Trophoblast cell (in vitro differentiated cells and primary cell): Measurements from ENCODE around the gene ATP9B.

Source experiments
- DNase-seq, 2 donors: peaks; one replicate each; pipeline ENCODE4 v3.0.0-alpha.2; 2016
- H2AFZ ChIP-seq: 2 replicates; pipeline ENCODE4 v1.6.1; 2013; ENCODE audit warnings: low read length, moderate library complexity, mild to moderate bottlenecking; ENCODE audit not compliant: insufficient read depth, poor library complexity
- H2AK5ac ChIP-seq: 2 replicates; pipeline ENCODE4 v1.6.1; 2013; ENCODE audit warnings: mild to moderate bottlenecking, low read length
- H2BK120ac ChIP-seq: 2 replicates; pipeline ENCODE4 v1.6.1; 2013; ENCODE audit warnings: low read length, mild to moderate bottlenecking, moderate library complexity; ENCODE audit not compliant: insufficient read depth, poor library complexity
- H2BK12ac ChIP-seq: 2 replicates; pipeline ENCODE4 v1.6.1; 2013; ENCODE audit warnings: mild to moderate bottlenecking, low read length, moderate library complexity
- H2BK5ac ChIP-seq: 2 replicates; pipeline ENCODE4 v1.6.1; 2013; ENCODE audit warnings: low read length, low read depth, moderate library complexity, mild to moderate bottlenecking; ENCODE audit not compliant: poor library complexity
- H3K14ac ChIP-seq: 2 replicates; pipeline ENCODE4 v1.6.1; 2013; ENCODE audit warnings: mild to moderate bottlenecking, low read length
- H3K18ac ChIP-seq: 2 replicates; pipeline ENCODE4 v1.6.1; 2013; ENCODE audit warnings: mild to moderate bottlenecking, low read length
- H3K23ac ChIP-seq: 2 replicates; pipeline ENCODE4 v1.6.1; 2013; ENCODE audit warnings: low read length
- H3K27ac ChIP-seq: 2 replicates; pipeline ENCODE4 v1.5.1; 2013; ENCODE audit warnings: low read depth, mild to moderate bottlenecking, inconsistent platforms, low read length, moderate library complexity
- H3K27me3 ChIP-seq: 2 replicates; pipeline ENCODE4 v1.6.1; 2013; ENCODE audit warnings: inconsistent platforms, mild to moderate bottlenecking, low read length, moderate library complexity; ENCODE audit not compliant: insufficient read depth
- H3K36me3 ChIP-seq, 2 experiments: 1 replicate in 1 of 2; 2 replicates in 1 of 2; pipeline ENCODE4 v1.6.1; 2013; ENCODE audit warnings: low read length in 2 of 2, mild to moderate bottlenecking in 2 of 2, moderate library complexity in 1 of 2; ENCODE audit not compliant: insufficient read depth in 2 of 2, control insufficient read depth in 1 of 2
- H3K4ac ChIP-seq: 2 replicates; pipeline ENCODE4 v1.6.1; 2013; ENCODE audit warnings: low read depth, mild to moderate bottlenecking, low read length, moderate library complexity
- H3K4me1 ChIP-seq, 2 experiments: 1 replicate in 1 of 2; 2 replicates in 1 of 2; pipeline ENCODE4 v1.6.1; 2013; ENCODE audit warnings: low read length in 2 of 2, mild to moderate bottlenecking in 2 of 2, moderate library complexity in 1 of 2; ENCODE audit not compliant: insufficient read depth in 2 of 2, control insufficient read depth in 1 of 2
- H3K4me2 ChIP-seq: 2 replicates; pipeline ENCODE4 v1.6.1; 2013; ENCODE audit warnings: inconsistent platforms, mild to moderate bottlenecking, low read length, moderate library complexity
- H3K4me3 ChIP-seq: 2 replicates; pipeline ENCODE4 v1.5.1; 2013; ENCODE audit warnings: mild to moderate bottlenecking, low read depth, low read length, inconsistent platforms
- H3K79me1 ChIP-seq: one replicate; pipeline ENCODE4 v1.6.1; 2013; ENCODE audit warnings: low read length
- H3K79me2 ChIP-seq: 2 replicates; pipeline ENCODE4 v1.6.1; 2013; ENCODE audit warnings: low read length, mild to moderate bottlenecking; ENCODE audit not compliant: control insufficient read depth, insufficient read depth, poor library complexity
- H3K9ac ChIP-seq: 2 replicates; pipeline ENCODE4 v1.6.1; 2013; ENCODE audit warnings: mild to moderate bottlenecking, low read length
- H3K9me3 ChIP-seq: 2 replicates; pipeline ENCODE4 v1.6.1; 2013; ENCODE audit warnings: low read depth, mild to moderate bottlenecking, control low read depth, inconsistent platforms, low read length; ENCODE audit not compliant: insufficient read depth
- H4K12ac ChIP-seq: 2 replicates; pipeline ENCODE4 v1.6.1; 2013; ENCODE audit warnings: low read depth, mild to moderate bottlenecking, low read length, moderate library complexity
- H4K8ac ChIP-seq: 2 replicates; pipeline ENCODE4 v1.6.1; 2013; ENCODE audit warnings: low read depth, mild to moderate bottlenecking, low read length, moderate library complexity
- H4K91ac ChIP-seq: one replicate; pipeline ENCODE4 v1.6.1; 2013; ENCODE audit warnings: low read depth, mild to moderate bottlenecking, low read length, moderate library complexity
- WGBS: extraction: QIAGEN DNeasy Blood & Tissue Kit; methylation state at CpG from one replicate; pipeline ENCODE4 v1.1.7; 2013; ENCODE audit warnings: missing lambda C conversion rate; ENCODE audit not compliant: insufficient read length, insufficient coverage; ENCODE audit errors: extremely low coverage; 5-methylcytosine and 5-hydroxymethylcytosine counted together

The ATP9B gene

GRCh38 chr18:79108549-79109215 is 39.5 kb downstream of the ATP9B start:
- Histone ChIP-seq H3K4ac (no peak overlapping the region), H4K91ac (no peak overlapping the region), H3K36me3 (peaks cover 2% of the 10 kb centered on the region in 2 experiments), H2BK120ac (no peak overlapping the region), H3K14ac (no peak overlapping the region), H4K8ac (no peak overlapping the region), H3K9ac (no peak overlapping the region), H2BK12ac (no peak overlapping the region), H3K23ac (no peak overlapping the region), H3K27ac (no peak overlapping the region), H3K79me1 (no peaks in the 10 kb centered on the region), H2AFZ (no peak overlapping the region), H2BK5ac (no peak overlapping the region), H4K12ac (no peak overlapping the region), H3K18ac (no peak overlapping the region), H3K79me2 (no peaks in the 10 kb centered on the region), H3K4me2 (no peak overlapping the region), H3K4me1 (no peaks in the 10 kb centered on the region), H3K27me3 (no peaks in the 10 kb centered on the region), H2AK5ac (no peak overlapping the region), H3K4me3 (no peak overlapping the region), H3K9me3 (no peaks in the 10 kb centered on the region)
- DNase-seq, result no peak
- WGBS, result no CpG with 5 or more reads among the region's 7 CpGs

DNA sequence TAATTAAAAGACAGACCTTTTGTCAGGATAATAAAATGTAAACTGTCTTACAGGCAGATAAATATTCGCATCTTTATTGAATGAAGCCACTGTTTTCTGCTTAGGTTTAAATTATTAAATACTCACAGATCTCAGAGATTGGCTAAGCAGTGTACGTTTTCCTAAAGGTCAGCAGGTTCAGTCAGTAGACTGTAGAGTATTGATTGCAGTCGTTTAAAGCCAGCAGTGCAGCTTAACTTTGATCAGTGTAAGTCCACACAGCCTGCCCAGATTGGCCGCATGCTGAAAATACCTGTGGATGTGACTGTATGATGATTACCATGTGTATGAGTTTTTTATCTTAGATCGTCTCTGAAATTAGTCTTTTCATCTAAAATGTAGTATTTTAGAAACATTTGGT is 42.3 kb downstream of the ATP9B start:
- H3K4me2 ChIP-seq, result no peak overlapping the region
- no peak overlapping the region for H2BK5ac ChIP-seq
- no peaks in the 10 kb centered on the region for H3K27me3 ChIP-seq
- H3K4ac ChIP-seq, result no peak overlapping the region
- no peak overlapping the region for H3K18ac ChIP-seq
- no peak overlapping the region for H3K23ac ChIP-seq
- no peak overlapping the region for H3K27ac ChIP-seq
- no peak overlapping the region for H4K8ac ChIP-seq
- WGBS, result no CpG with 5 or more reads among the region's 5 CpGs
- H4K91ac ChIP-seq, result no peak overlapping the region
- H3K36me3 ChIP-seq, result peaks cover 2% of the 10 kb centered on the region in 2 experiments
- H3K4me3 ChIP-seq, result no peak overlapping the region
- no peak overlapping the region for H2BK12ac ChIP-seq
- H2AK5ac ChIP-seq, result no peak overlapping the region
- no peak overlapping the region for H3K9ac ChIP-seq
- peak in 1 of 2 donors; percentile 9 for DNase-seq
- no peaks in the 10 kb centered on the region for H3K79me1 ChIP-seq
- no peak overlapping the region for H4K12ac ChIP-seq
- H3K4me1 ChIP-seq, result no peaks in the 10 kb centered on the region
- no peaks in the 10 kb centered on the region for H3K79me2 ChIP-seq
- H2AFZ ChIP-seq, result no peak overlapping the region
- H3K9me3 ChIP-seq, result no peaks in the 10 kb centered on the region
- H3K14ac ChIP-seq, result no peak overlapping the region
- no peak overlapping the region for H2BK120ac ChIP-seq

DNA sequence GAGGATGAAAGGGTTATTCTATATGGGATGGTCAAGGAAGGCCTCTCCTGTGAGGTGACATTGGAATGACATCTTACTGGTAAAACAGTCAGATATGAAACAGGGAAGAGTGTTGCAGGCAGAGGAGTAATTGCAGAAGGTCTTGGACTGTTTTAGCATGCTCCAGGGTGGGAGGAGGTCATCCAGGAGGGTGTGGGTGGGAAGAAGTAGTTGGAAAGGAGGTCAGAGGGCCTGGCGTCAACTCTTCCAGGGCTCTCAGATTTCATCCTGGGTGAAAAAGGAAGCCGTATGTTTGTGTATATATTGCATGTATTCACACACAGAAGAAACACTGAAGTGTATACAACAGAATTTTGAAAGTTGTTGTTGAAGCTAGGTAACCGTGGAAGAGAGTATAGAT is 48.2 kb downstream of the ATP9B start:
- Histone ChIP-seq H3K14ac (no peak overlapping the region), H3K27me3 (no peaks in the 10 kb centered on the region), H3K27ac (no peak overlapping the region), H2BK12ac (no peak overlapping the region), H3K4ac (no peak overlapping the region), H4K12ac (no peak overlapping the region), H3K79me1 (no peaks in the 10 kb centered on the region), H3K36me3 (peaks cover 2% of the 10 kb centered on the region in 2 experiments), H2AFZ (no peak overlapping the region), H3K9me3 (no peaks in the 10 kb centered on the region), H3K9ac (no peak overlapping the region), H3K4me2 (no peak overlapping the region), H3K4me1 (peaks cover 0 to 3% of the 10 kb centered on the region in 2 experiments), H3K79me2 (no peaks in the 10 kb centered on the region), H3K4me3 (no peak overlapping the region), H2BK5ac (no peak overlapping the region), H4K91ac (no peak overlapping the region), H3K23ac (no peak overlapping the region), H3K18ac (no peak overlapping the region), H2AK5ac (no peak overlapping the region), H2BK120ac (no peak overlapping the region), H4K8ac (no peak overlapping the region)
- DNase-seq, result no peak
- WGBS, result no CpG with 5 or more reads among the region's 3 CpGs

- Histone ChIP-seq H2AFZ (no peak overlapping the region), H3K9ac (no peak overlapping the region)
These were observed 48.6 kb downstream of the ATP9B start for GRCh38 chr18:79117788-79118187.

More at GRCh38 chr18:79117788-79118187, 48.6 kb downstream of the ATP9B start:
- no peaks in the 10 kb centered on the region for H3K79me1 ChIP-seq
- no CpG with 5 or more reads among the region's 1 CpG for WGBS
- no peak overlapping the region for H2BK12ac ChIP-seq
- H4K12ac ChIP-seq, result no peak overlapping the region
- H3K9me3 ChIP-seq, result no peaks in the 10 kb centered on the region
- H2BK5ac ChIP-seq, result no peak overlapping the region
- no peak overlapping the region for H3K18ac ChIP-seq
- H3K36me3 ChIP-seq, result peaks cover 2% of the 10 kb centered on the region in 2 experiments
- no peak overlapping the region for H2BK120ac ChIP-seq
- no peak overlapping the region for H3K27ac ChIP-seq
- H3K79me2 ChIP-seq, result no peaks in the 10 kb centered on the region
- H3K27me3 ChIP-seq, result no peaks in the 10 kb centered on the region
- H4K91ac ChIP-seq, result no peak overlapping the region
- no peak overlapping the region for H3K4ac ChIP-seq
- no peak overlapping the region for H4K8ac ChIP-seq
- no peak overlapping the region for H3K23ac ChIP-seq
- no peak overlapping the region for H3K4me2 ChIP-seq
- no peak for DNase-seq
- peaks cover 0 to 3% of the 10 kb centered on the region in 2 experiments for H3K4me1 ChIP-seq
- no peak overlapping the region for H3K14ac ChIP-seq
- no peak overlapping the region for H3K4me3 ChIP-seq
- H2AK5ac ChIP-seq, result no peak overlapping the region
